GM21381 (cell line): ENCODE data around the gene TPM1.

Experiments
- ATAC-seq: cut with Tn5 transposase; IDR thresholded peaks from one replicate; pipeline ENCODE4 v1.9.1; 2021; ENCODE audit warnings: mild to moderate bottlenecking, moderate library complexity; ENCODE audit not compliant: unreplicated experiment

The TPM1 gene

GRCh38 chr15:63015618-63016017, 26.9 kb upstream of the TPM1 start:
- ATAC-seq, result no peak

DNA sequence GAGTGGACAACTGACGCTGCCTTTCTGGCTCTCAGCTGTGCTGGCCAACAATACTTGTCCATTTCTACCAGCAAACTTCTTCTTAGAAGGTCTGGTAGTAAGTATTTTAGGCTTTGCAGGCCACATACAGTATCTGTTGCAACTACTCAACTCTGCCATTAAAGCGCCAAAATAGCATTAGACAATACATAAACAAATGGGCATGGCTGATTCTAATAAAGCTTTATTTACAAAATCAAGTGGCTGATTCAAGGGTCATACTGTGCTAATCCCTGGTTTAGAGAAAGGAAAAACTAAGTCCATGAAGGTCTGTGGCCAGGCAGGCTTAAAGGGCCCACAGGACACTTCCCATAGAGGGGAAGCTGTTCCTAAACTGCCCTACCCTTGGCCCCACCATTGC, 26.3 kb upstream of the TPM1 start:
- no peak for ATAC-seq

DNA sequence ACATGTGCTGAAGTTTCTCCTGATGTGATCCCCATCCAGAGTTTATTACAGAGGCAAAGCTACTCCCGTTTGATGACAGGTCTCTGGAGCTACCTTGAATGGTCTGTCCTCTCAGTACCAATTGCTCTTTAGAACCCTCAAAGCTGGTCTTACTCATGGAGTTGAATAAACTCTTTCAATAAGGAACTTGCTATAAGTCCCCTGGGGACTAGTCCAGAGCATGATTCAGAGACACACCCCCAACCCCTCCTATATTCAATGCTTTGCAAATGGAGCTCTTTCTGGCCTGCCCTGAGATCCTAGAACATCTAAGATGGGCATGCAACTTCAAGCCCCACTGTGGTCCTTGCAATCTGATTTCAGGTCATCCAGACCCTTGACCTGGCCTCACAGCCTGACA, 23.9 kb upstream of the TPM1 start:
- no peak for ATAC-seq

GRCh38 chr15:63019511-63020109, 22.9 kb upstream of the TPM1 start:
- ATAC-seq, result no peak

DNA sequence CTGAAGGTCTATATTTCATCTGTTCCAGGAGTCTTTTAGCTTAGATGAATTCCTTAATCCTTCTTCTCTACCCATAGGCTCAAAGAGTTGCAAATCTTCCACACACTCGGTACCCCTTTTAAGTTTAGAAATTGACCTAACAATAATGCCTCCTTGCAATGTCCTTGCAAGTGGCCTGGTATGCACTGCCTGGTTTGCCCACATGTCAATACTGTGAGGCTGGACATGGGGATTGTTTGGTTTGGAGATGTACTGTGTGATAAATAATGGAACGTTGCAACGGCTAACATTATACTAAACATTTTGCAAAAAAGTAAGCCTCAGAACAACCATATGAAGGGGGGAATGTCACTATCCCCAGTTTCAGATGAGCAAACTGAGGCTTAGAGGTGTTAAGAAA, 22.4 kb upstream of the TPM1 start:
- ATAC-seq, result no peak

- ATAC-seq, result no peak
Measured at GRCh38 chr15:63020759-63021430, 21.7 kb upstream of the TPM1 start.

DNA sequence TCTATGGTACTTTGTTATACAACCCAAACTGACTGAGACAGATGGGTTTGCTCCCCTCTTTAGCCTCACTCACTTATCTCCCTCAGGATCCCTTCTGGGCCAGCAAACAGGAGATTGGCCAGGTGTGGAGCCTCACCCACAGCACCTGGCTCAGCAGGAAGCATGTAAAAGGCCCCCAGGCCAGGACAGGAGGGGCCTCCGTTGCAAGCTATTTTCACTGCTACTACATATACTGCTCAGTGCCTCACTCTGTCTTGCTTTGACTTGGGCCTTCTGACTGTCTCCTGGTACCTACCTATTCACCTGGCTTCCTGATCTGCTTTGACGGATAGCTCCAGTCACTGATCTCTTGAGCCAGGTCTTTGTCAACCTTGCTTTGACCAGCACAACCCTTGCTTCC, 20.4 kb upstream of the TPM1 start:
- ATAC-seq, result no peak

- ATAC-seq, result no peak
Measured at GRCh38 chr15:63022663-63023062, 19.9 kb upstream of the TPM1 start.

- ATAC-seq, result no peak
Measured at GRCh38 chr15:63023351-63023945, 19.1 kb upstream of the TPM1 start.

DNA sequence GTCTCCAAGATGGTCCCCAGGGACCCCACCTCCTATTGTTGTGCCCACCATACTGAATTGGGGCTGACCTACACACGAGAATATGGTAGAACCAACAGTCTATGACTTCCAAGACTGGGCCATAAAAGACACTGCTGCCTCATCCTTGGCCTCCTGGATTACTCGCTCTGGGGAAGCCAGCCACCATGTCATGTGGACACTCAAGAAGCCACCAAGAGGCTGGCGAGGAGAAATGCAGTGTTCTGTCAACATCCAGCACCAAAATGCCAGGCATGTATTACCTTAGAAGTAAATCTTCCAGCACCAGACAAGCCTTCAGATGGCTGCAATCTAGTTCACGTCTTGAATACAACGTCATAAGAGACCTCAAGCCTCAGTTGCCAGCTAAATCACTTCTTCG, 17.1 kb upstream of the TPM1 start:
- ATAC-seq, result no peak

- no peak for ATAC-seq
Measured at GRCh38 chr15:63027646-63028045, 14.9 kb upstream of the TPM1 start.

DNA sequence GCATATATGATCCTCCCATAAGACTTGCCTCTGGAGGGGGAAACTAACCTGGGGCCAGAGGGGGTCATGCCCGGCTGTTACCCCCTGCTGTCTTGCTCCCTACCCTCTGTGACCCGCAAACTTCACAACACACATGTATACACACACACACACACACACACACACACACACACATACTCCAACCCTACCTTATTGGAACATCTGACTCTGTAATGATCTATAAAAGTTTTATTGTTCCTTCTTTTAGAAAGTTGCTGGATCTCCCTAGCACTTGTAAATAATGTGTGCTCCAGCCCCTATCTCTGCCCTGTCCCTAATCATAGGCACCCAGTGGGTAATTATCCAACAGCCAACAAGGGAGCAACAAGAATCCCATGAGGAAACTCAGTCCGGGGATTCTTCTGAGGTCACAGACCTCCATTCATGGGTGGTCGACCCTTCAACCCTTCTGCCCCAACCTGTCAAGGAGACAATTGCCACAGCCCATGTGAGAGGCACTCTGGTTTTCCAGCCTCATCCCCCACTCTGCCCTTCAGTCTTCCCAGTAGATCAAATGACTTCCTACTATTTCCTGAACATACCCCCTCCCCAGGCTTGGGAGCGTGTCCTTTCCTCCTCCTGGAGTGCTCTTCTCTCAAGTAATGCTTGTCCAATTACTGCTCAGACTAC, 14.0 kb upstream of the TPM1 start:
- ATAC-seq, result no peak

GRCh38 chr15:63029676-63030075, 12.9 kb upstream of the TPM1 start:
- no peak for ATAC-seq

DNA sequence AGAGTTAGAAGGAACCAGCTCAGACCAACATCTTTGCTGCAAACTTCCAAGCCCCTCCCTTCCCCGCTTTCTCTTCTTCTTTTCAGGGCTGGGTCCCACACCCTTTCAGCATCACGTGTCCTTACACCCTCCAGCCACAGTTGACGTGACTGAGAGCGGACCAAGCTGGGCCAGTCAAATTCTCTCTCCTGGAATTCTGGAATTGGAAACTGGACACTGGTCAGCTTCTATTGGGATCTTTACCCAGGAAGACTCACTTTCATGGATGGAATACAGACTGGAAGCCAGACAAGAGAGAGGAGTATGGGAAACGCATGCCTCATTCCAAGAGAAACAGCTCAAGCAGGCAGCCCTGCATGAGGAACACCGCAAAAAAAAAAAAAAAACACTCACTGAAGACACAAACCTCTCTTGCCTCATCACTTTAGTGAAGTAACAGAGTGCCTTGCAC, 12.4 kb upstream of the TPM1 start:
- no peak for ATAC-seq

DNA sequence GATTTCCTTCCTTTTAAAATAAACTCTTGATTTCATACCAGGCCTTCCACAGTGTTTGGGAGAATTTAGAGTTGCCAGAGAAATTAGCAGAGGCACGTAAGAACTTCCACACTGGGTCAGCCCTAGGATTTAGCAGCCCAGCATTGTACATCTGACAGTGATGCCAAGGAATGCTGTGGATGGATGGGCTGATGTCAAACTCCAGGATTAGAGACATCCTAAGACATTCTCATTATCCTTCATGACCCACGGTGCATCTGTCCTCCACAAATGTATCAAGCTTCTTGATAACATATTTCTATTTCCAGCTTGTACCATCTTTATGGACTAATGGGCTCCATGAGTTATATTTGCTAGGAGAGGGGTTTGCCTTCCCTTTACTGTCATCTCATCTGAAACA, 8.0 kb upstream of the TPM1 start:
- ATAC-seq, result no peak

GRCh38 chr15:63035253-63035652, 7.3 kb upstream of the TPM1 start:
- no peak for ATAC-seq

GRCh38 chr15:63035977-63036376, 6.6 kb upstream of the TPM1 start:
- ATAC-seq, result no peak

GRCh38 chr15:63037976-63038720, 4.4 kb upstream of the TPM1 start:
- no peak for ATAC-seq

DNA sequence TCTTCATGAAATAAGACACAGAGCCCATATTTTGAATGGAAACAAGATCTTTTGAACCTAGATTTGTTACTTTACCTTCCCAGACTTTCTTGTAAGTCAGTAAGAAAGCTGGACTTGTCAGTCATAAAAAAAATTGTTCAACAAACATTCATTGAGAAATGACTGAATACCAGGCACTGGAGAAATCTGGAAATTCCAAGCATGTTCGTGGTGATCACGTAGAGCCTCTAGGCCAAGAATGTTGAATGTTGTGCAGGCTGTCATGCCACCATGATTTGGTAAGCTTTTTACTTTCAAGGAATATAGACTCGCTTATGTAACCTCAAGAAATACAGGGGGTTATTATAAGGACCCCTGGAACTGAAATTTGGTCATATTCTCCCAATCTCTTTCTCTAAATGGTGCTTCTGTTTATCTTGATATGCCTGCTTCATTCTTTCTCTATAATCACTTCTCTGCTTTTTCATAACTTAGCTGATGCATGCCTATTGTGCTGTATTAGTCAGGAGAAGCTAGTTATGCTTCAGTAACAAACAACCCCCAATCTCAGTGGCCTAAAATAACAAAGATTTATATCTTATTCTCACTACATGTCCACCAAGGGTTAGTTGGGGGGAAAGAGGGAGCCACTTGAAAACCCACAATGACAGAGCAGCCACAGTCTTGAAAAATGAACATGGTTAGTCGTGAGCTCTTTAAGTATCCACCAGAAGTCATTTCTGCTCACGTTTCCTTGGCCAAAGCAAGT, 3.4 kb upstream of the TPM1 start:
- no peak for ATAC-seq

- no peak for ATAC-seq
Measured at GRCh38 chr15:63039811-63040210, 2.7 kb upstream of the TPM1 start.

GRCh38 chr15:63040509-63040908, 2.0 kb upstream of the TPM1 start:
- no peak for ATAC-seq
